Vagina (tissue), 2 donors: ENCODE results near the gene LELP1. TPM values are rescaled to one million over a fixed set of nuclear protein-coding genes. Genes with fewer than 3 reads are reported as not detected.

Source experiments
- DNase-seq, 2 donors: peaks; one replicate each; pipeline ENCODE4 v3.0.0-alpha.2; 2017; ENCODE audit errors: extremely low spot score in 2 of 2
- H3K27ac ChIP-seq: fragments of 200-600 bp; sonication (generic); one replicate; pipeline ENCODE4 v1.5.1; 2019
- H3K27me3 ChIP-seq: fragments of 200-600 bp; sonication (generic); one replicate; pipeline ENCODE4 v1.5.1; 2019
- H3K36me3 ChIP-seq, 2 donors: fragments of 200-600 bp; sonication (generic); one replicate each; pipeline ENCODE4 v1.5.1; 2017 to 2019
- H3K4me1 ChIP-seq: fragments of 200-600 bp; sonication (generic); one replicate; pipeline ENCODE4 v1.5.1; 2019
- H3K4me3 ChIP-seq, 2 donors: fragments of 200-600 bp; sonication (generic); 1 replicate in 1 of 2; 2 replicates in 1 of 2; pipeline ENCODE4 v1.5.1; 2016 to 2019
- H3K9me3 ChIP-seq: fragments of 200-600 bp; sonication (generic); one replicate; pipeline ENCODE4 v1.5.1; 2019
- CTCF ChIP-seq, 3 experiments: fragments of 450-650 bp in 2 of 3; fragments of 200-600 bp in 1 of 3; sonication (generic) in 1 of 3; IDR thresholded peaks; one replicate each; pipeline ENCODE4 v1.5.1; 2017 to 2019; ENCODE audit warnings: antibody characterized with exemption in 3 of 3, mild to moderate bottlenecking in 2 of 3, moderate library complexity in 2 of 3
- POLR2A ChIP-seq, 2 donors: fragments of 450-650 bp; IDR thresholded peaks; one replicate each; pipeline ENCODE4 v1.6.1; 2017; ENCODE audit warnings: antibody characterized with exemption in 2 of 2, mild to moderate bottlenecking in 2 of 2, moderate library complexity in 2 of 2
- POLR2AphosphoS5 ChIP-seq, 2 donors: sonication (generic); formaldehyde crosslinking; IDR thresholded peaks; one replicate each; pipeline ENCODE4 v1.9.0; 2017; ENCODE audit warnings: antibody characterized with exemption in 2 of 2, mild to moderate bottlenecking in 2 of 2, low read depth in 1 of 2; ENCODE audit not compliant: insufficient read depth in 1 of 2
- intact Hi-C: fragments of 100-400 bp; cut with DNase I; formaldehyde crosslinking; loops from one replicate; pipeline ENCODE4 v1.15.1; 2023
- total RNA-seq: library from RNA; depleted of rRNA; stranded (reverse); fragments of >200 nt; gene quantifications from one replicate; pipeline ENCODE4 v1.2.3, GENCODE V29; 2016

The LELP1 gene
- total RNA-seq, 1 donor from 2014 or later = not detected

GRCh38 chr1:153232553-153232952 is 29.3 kb downstream of the LELP1 start:
- H3K27ac ChIP-seq = no peak overlapping the region
- H3K4me3 ChIP-seq = no peak overlapping the region
- H3K4me1 ChIP-seq = no peaks in the 10 kb centered on the region
- H3K27me3 ChIP-seq = no peaks in the 10 kb centered on the region
- no peaks in the 10 kb centered on the region for H3K36me3 ChIP-seq
- no peak for TF ChIP-seq CTCF (IDR thresholded peaks at IDR 0.05)
- no peak for TF ChIP-seq POLR2A (IDR thresholded peaks at IDR 0.05)
- no peak for TF ChIP-seq POLR2AphosphoS5 (IDR thresholded peaks at IDR 0.05; ENCODE audit: insufficient read depth in 1 of 2, low read depth in 1 of 2)
- DNase-seq = no peak
- intact Hi-C loops = no loop called here
- no peaks in the 10 kb centered on the region for H3K9me3 ChIP-seq

- H3K4me3 ChIP-seq = no peak overlapping the region
- DNase-seq = no peak
- H3K27me3 ChIP-seq = no peaks in the 10 kb centered on the region
- H3K9me3 ChIP-seq = no peaks in the 10 kb centered on the region
- H3K36me3 ChIP-seq = no peaks in the 10 kb centered on the region
- no peak for TF ChIP-seq POLR2AphosphoS5 (IDR thresholded peaks at IDR 0.05; ENCODE audit: insufficient read depth in 1 of 2, low read depth in 1 of 2)
- TF ChIP-seq POLR2A (IDR thresholded peaks at IDR 0.05) = no peak
- no peak for TF ChIP-seq CTCF (IDR thresholded peaks at IDR 0.05)
- intact Hi-C loops = no loop called here
- no peak overlapping the region for H3K27ac ChIP-seq
- H3K4me1 ChIP-seq = no peaks in the 10 kb centered on the region
Measured at GRCh38 chr1:153233448-153233847, 30.2 kb downstream of the LELP1 start.

GRCh38 chr1:153238527-153238926 is 35.3 kb downstream of the LELP1 start:
- Histone ChIP-seq H3K4me3 (no peak overlapping the region), H3K27me3 (no peaks in the 10 kb centered on the region), H3K27ac (no peak overlapping the region), H3K36me3 (no peaks in the 10 kb centered on the region), H3K9me3 (no peaks in the 10 kb centered on the region), H3K4me1 (no peaks in the 10 kb centered on the region)
- no peak for DNase-seq
- TF ChIP-seq POLR2A (IDR thresholded peaks at IDR 0.05) = no peak
- TF ChIP-seq POLR2AphosphoS5 (IDR thresholded peaks at IDR 0.05; ENCODE audit: insufficient read depth in 1 of 2, low read depth in 1 of 2) = no peak
- intact Hi-C loops = no loop called here

- Histone ChIP-seq H3K4me1 (no peaks in the 10 kb centered on the region), H3K27me3 (no peaks in the 10 kb centered on the region), H3K27ac (no peak overlapping the region), H3K4me3 (no peak overlapping the region), H3K36me3 (no peaks in the 10 kb centered on the region), H3K9me3 (no peaks in the 10 kb centered on the region)
- TF ChIP-seq POLR2AphosphoS5 (IDR thresholded peaks at IDR 0.05; ENCODE audit: insufficient read depth in 1 of 2, low read depth in 1 of 2) (no peak), CTCF (IDR thresholded peaks at IDR 0.05) (no peak), POLR2A (IDR thresholded peaks at IDR 0.05) (no peak)
- no peak for DNase-seq
- intact Hi-C loops = no loop called here
Measured at GRCh38 chr1:153242160-153242559, 38.9 kb downstream of the LELP1 start.

GRCh38 chr1:153245466-153245865 is 42.2 kb downstream of the LELP1 start:
- Histone ChIP-seq H3K27me3 (no peaks in the 10 kb centered on the region), H3K4me3 (no peak overlapping the region), H3K9me3 (no peaks in the 10 kb centered on the region), H3K27ac (no peak overlapping the region), H3K36me3 (no peaks in the 10 kb centered on the region), H3K4me1 (no peaks in the 10 kb centered on the region)
- TF ChIP-seq POLR2AphosphoS5 (IDR thresholded peaks at IDR 0.05; ENCODE audit: insufficient read depth in 1 of 2, low read depth in 1 of 2) (no peak), POLR2A (IDR thresholded peaks at IDR 0.05) (no peak), CTCF (IDR thresholded peaks at IDR 0.05) (no peak)
- intact Hi-C loops = no loop called here
- DNase-seq = peak in 1 of 2 donors; percentile 19
